H1 (cell line): ENCODE measurements around the gene TBX18. TPM values are rescaled to one million over a fixed set of nuclear protein-coding genes. Genes with fewer than 3 reads are reported as not detected.

Source experiments
- CTCF ChIA-PET: fragments of 300-600 bp; sonication (Branson Sonifier 250); formaldehyde crosslinking; loops from one replicate; lab custom pipeline; 2021; ENCODE audit not compliant: partially characterized antibody; lab: Charles Lee
- POLR2A ChIA-PET: fragments of 300-600 bp; sonication (Branson Sonifier 250); formaldehyde crosslinking; loops from one replicate; lab custom pipeline; 2021; ENCODE audit warnings: inconsistent platforms; ENCODE audit not compliant: partially characterized antibody; lab: Charles Lee
- DNase-seq, 2 experiments: peaks; one replicate each; pipeline versions ENCODE4 v3.0.0 to v3.0.0-alpha.2; 2010 to 2022; ENCODE audit warnings: low spot score in 2 of 2, low read depth in 1 of 2, mixed read lengths in 1 of 2
- FAIRE-seq: peaks from 2 replicates; lab custom pipeline; 2011; peaks lifted over from hg19 to GRCh38; lab: Jason Lieb, UNC
- H2AFZ ChIP-seq: 2 replicates; pipeline ENCODE4 v1.8.1; 2012; ENCODE audit warnings: low read length, inconsistent platforms
- H2AK5ac ChIP-seq: 2 replicates; pipeline ENCODE4 v1.6.1; 2013; ENCODE audit warnings: low read depth, low read length
- H2BK120ac ChIP-seq: replicated peaks from 2 replicates; pipeline ENCODE3; 2013; ENCODE audit warnings: low read depth, low read length, inconsistent platforms
- H2BK12ac ChIP-seq: 2 replicates; pipeline ENCODE4 v1.6.1; 2013; ENCODE audit warnings: low read depth, low read length
- H2BK15ac ChIP-seq: 2 replicates; pipeline ENCODE4 v1.6.1; 2013; ENCODE audit warnings: low read length
- H2BK20ac ChIP-seq: 2 replicates; pipeline ENCODE4 v1.6.1; 2013; ENCODE audit warnings: low read length
- H2BK5ac ChIP-seq: 2 replicates; pipeline ENCODE4 v1.6.1; 2013; ENCODE audit warnings: low read depth, low read length
- H3K14ac ChIP-seq: 2 replicates; pipeline ENCODE4 v1.6.1; 2013; ENCODE audit warnings: inconsistent platforms; ENCODE audit not compliant: insufficient read length
- H3K18ac ChIP-seq: 2 replicates; pipeline ENCODE4 v1.6.1; 2013; ENCODE audit warnings: low read length; ENCODE audit errors: extremely low read depth
- H3K23ac ChIP-seq: 2 replicates; pipeline ENCODE4 v1.6.1; 2013; ENCODE audit warnings: inconsistent platforms; ENCODE audit not compliant: insufficient read length
- H3K23me2 ChIP-seq: 2 replicates; pipeline ENCODE4 v1.6.1; 2013; ENCODE audit warnings: low read depth, low read length
- H3K27ac ChIP-seq: 2 replicates; pipeline ENCODE4 v1.6.1; 2011; ENCODE audit warnings: low read depth, low read length, inconsistent platforms
- H3K27me3 ChIP-seq, 4 experiments: replicated peaks in 1 of 4; 1 replicate in 1 of 4; 2 replicates in 3 of 4; pipeline versions ENCODE4 v1.6.1 to v1.8.1; 2011 to 2013; ENCODE audit warnings: low read length in 3 of 4, mild to moderate bottlenecking in 3 of 4, inconsistent platforms in 2 of 4, mixed read lengths in 2 of 4, moderate library complexity in 1 of 4; ENCODE audit not compliant: control insufficient read depth in 3 of 4, insufficient read depth in 3 of 4; ENCODE audit errors: extremely low read depth in 1 of 4
- H3K36me3 ChIP-seq, 4 experiments: 2 replicates each; pipeline versions ENCODE4 v1.6.1 to v1.8.1; 2011 to 2013; ENCODE audit warnings: mild to moderate bottlenecking in 4 of 4, low read length in 3 of 4, moderate library complexity in 2 of 4, control low read depth in 1 of 4, inconsistent platforms in 1 of 4; ENCODE audit not compliant: insufficient read depth in 4 of 4, control insufficient read depth in 2 of 4
- H3K4ac ChIP-seq: replicated peaks from 2 replicates; pipeline ENCODE3; 2013; ENCODE audit warnings: low read length, low read depth, mixed read lengths, inconsistent platforms; ENCODE audit not compliant: insufficient read length
- H3K4me1 ChIP-seq, 4 experiments: replicated peaks in 1 of 4; 1 replicate in 1 of 4; 2 replicates in 3 of 4; pipeline versions ENCODE4 v1.6.1 to v1.8.1; 2011 to 2013; ENCODE audit warnings: low read length in 3 of 4, inconsistent platforms in 2 of 4, mixed read lengths in 1 of 4; ENCODE audit not compliant: insufficient read depth in 4 of 4, control insufficient read depth in 3 of 4
- H3K4me2 ChIP-seq, 2 experiments: 2 replicates each; pipeline versions ENCODE4 v1.6.1 to v1.8.1; 2011 to 2013; ENCODE audit warnings: low read depth in 2 of 2, low read length in 2 of 2, control low read depth in 1 of 2, inconsistent platforms in 1 of 2, mild to moderate bottlenecking in 1 of 2; ENCODE audit not compliant: insufficient read depth in 1 of 2
- H3K4me3 ChIP-seq, 4 experiments: fragments of 200-600, 300-600 bp in 1 of 4; sonication (generic), shearing (Covaris generic), sonication (Bioruptor Twin) in 1 of 4; 2 replicates each; pipeline versions ENCODE4 v1.5.1 to v1.8.1; 2011 to 2016; ENCODE audit warnings: low read length in 4 of 4, low read depth in 3 of 4, control low read depth in 2 of 4, inconsistent platforms in 2 of 4, mild to moderate bottlenecking in 2 of 4, mixed read lengths in 1 of 4, moderate library complexity in 1 of 4; ENCODE audit not compliant: insufficient read depth in 2 of 4; ENCODE audit errors: extremely low read depth in 1 of 4
- H3K56ac ChIP-seq: replicated peaks from 2 replicates; pipeline ENCODE3; 2013; ENCODE audit warnings: low read depth, mild to moderate bottlenecking, mixed read lengths, low read length, inconsistent platforms; ENCODE audit not compliant: insufficient read length
- H3K79me1 ChIP-seq: 2 replicates; pipeline ENCODE4 v1.6.1; 2013; ENCODE audit warnings: low read depth, low read length, control low read depth
- H3K79me2 ChIP-seq, 2 experiments: 2 replicates each; pipeline versions ENCODE4 v1.6.1 to v1.8.1; 2012 to 2013; ENCODE audit warnings: low read length in 2 of 2, mild to moderate bottlenecking in 2 of 2, inconsistent platforms in 1 of 2; ENCODE audit not compliant: insufficient read depth in 2 of 2, control insufficient read depth in 1 of 2
- H3K9ac ChIP-seq, 4 experiments: replicated peaks in 1 of 4; 1 replicate in 1 of 4; 2 replicates in 3 of 4; pipeline versions ENCODE4 v1.6.1 to v1.8.1; 2011 to 2013; ENCODE audit warnings: low read depth in 3 of 4, low read length in 3 of 4, control low read depth in 2 of 4, mild to moderate bottlenecking in 2 of 4, moderate library complexity in 2 of 4, inconsistent platforms in 1 of 4; ENCODE audit errors: extremely low read depth in 1 of 4
- H3K9me3 ChIP-seq, 2 experiments: 2 replicates each; pipeline versions ENCODE4 v1.6.1 to v1.8.1; 2012 to 2013; ENCODE audit warnings: mild to moderate bottlenecking in 2 of 2, moderate library complexity in 2 of 2, control low read depth in 1 of 2, inconsistent platforms in 1 of 2, low read depth in 1 of 2, low read length in 1 of 2, mixed read lengths in 1 of 2; ENCODE audit not compliant: insufficient read depth in 2 of 2
- H4K20me1 ChIP-seq, 2 experiments: replicated peaks in 1 of 2; 2 replicates each; pipeline versions ENCODE3 to v1.8.1; 2011 to 2013; ENCODE audit warnings: inconsistent platforms in 2 of 2, low read length in 2 of 2, mild to moderate bottlenecking in 1 of 2; ENCODE audit not compliant: insufficient read depth in 2 of 2, control insufficient read depth in 1 of 2
- H4K5ac ChIP-seq: 2 replicates; pipeline ENCODE4 v1.6.1; 2013; ENCODE audit warnings: low read length, low read depth, mixed read lengths, inconsistent platforms; ENCODE audit not compliant: insufficient read length
- H4K8ac ChIP-seq: 2 replicates; pipeline ENCODE4 v1.8.0; 2013; ENCODE audit warnings: mild to moderate bottlenecking, moderate library complexity, low read length, inconsistent platforms; ENCODE audit not compliant: insufficient read depth; ENCODE audit errors: extremely low read depth
- H4K91ac ChIP-seq: replicated peaks from 2 replicates; pipeline ENCODE3; 2013; ENCODE audit warnings: low read length, mixed read lengths, inconsistent platforms; ENCODE audit not compliant: insufficient read length
- CBX8 ChIP-seq: fragments of 300-800, 300-1000 bp; sonication (generic); IDR thresholded peaks from 2 replicates; pipeline ENCODE4 v1.7.1; 2016; ENCODE audit warnings: low read depth, low read length, borderline replicate concordance
- CHD1 ChIP-seq: IDR thresholded peaks from 2 replicates; pipeline ENCODE4 v1.6.1; 2012; ENCODE audit warnings: low read depth, low read length, improper control_type of control experiment
- CHD2 ChIP-seq: IDR thresholded peaks from 2 replicates; pipeline ENCODE4 v1.6.1; 2012; ENCODE audit warnings: low read length, improper control_type of control experiment
- GTF2F1 ChIP-seq: IDR thresholded peaks from 2 replicates; pipeline ENCODE4 v1.6.1; 2012; ENCODE audit warnings: low read depth, low read length, improper control_type of control experiment, borderline replicate concordance
- KDM1A ChIP-seq: fragments of 200-600, 300-600 bp; sonication (generic); IDR thresholded peaks from 2 replicates; pipeline ENCODE4 v1.7.1; 2016; ENCODE audit warnings: mild to moderate bottlenecking, low read length, borderline replicate concordance
- NANOG ChIP-seq: IDR thresholded peaks from 2 replicates; pipeline ENCODE4 v1.6.1; 2011; ENCODE audit warnings: low read length, low read depth, mild to moderate bottlenecking, inconsistent platforms; ENCODE audit not compliant: insufficient read depth, poor library complexity, severe bottlenecking
- POLR2AphosphoS5 ChIP-seq: IDR thresholded peaks from 2 replicates; pipeline ENCODE4 v1.6.1; 2011; ENCODE audit warnings: low read depth, low read length
- POU5F1 ChIP-seq: IDR thresholded peaks from 2 replicates; pipeline ENCODE4 v1.6.1; 2011; ENCODE audit warnings: low read depth, mild to moderate bottlenecking, low read length, moderate library complexity
- SIN3A ChIP-seq, 2 experiments: IDR thresholded peaks in 1 of 2; conservative IDR thresholded peaks in 1 of 2; 2 replicates each; pipeline ENCODE4 v1.6.1; 2011 to 2012; ENCODE audit warnings: low read length in 2 of 2, improper control_type of control experiment in 1 of 2, low read depth in 1 of 2, mild to moderate bottlenecking in 1 of 2
- SIX5 ChIP-seq: IDR thresholded peaks from 2 replicates; pipeline ENCODE4 v1.6.1; 2011; ENCODE audit warnings: mild to moderate bottlenecking, low read depth, low read length
- TAF7 ChIP-seq: optimal IDR thresholded peaks from 2 replicates; pipeline ENCODE3; 2011; ENCODE audit warnings: low read depth, mild to moderate bottlenecking, inconsistent platforms, low read length, moderate library complexity, borderline replicate concordance
- ZNF274 ChIP-seq: IDR thresholded peaks from 2 replicates; pipeline ENCODE4 v1.7.0; 2012; ENCODE audit warnings: low read length, borderline replicate concordance; ENCODE audit errors: extremely low read depth
- WGBS, 2 experiments: shearing (Covaris generic) in 1 of 2; methylation state at CpG; one replicate each; pipeline versions ENCODE4 v1.1.6 to v1.1.7; 2013 to 2015; ENCODE audit warnings: low lambda C conversion rate in 2 of 2, mixed read lengths in 2 of 2, inconsistent platforms in 1 of 2, low coverage in 1 of 2, missing lambda C conversion rate in 1 of 2; ENCODE audit not compliant: insufficient replicate concordance in 2 of 2, insufficient coverage in 1 of 2, insufficient read length in 1 of 2; ENCODE audit errors: extremely low coverage in 1 of 2, missing lambda C conversion rate in 1 of 2; 5-methylcytosine and 5-hydroxymethylcytosine counted together
- polyA plus RNA-seq, 7 experiments: library from polyadenylated mRNA; depleted of rRNA in 3 of 7; stranded (reverse) in 5 of 7; unstranded in 2 of 7; fragments of >200 nt in 5 of 7; fragments of 200-250 nt in 2 of 7; gene quantifications; 1 replicate in 5 of 7; 2 replicates in 1 of 7; 4 replicates in 1 of 7; pipeline versions ENCODE4 v1.2.1 to v1.2.3, GENCODE V29; 2011 to 2013; ENCODE audit warnings: missing spikeins in 2 of 7, mixed read lengths in 2 of 7
- total RNA-seq: library from RNA; stranded (reverse); fragmentation: NEBNext Ultra II Directional; extraction: Animal tissue kit (Norgen Biotek cat#: 25700); gene quantifications from 2 replicates; pipeline ENCODE4 v1.2.1, GENCODE V29; 2021

Gene TBX18
- total and polyA plus RNA-seq, 2 of the 8 experiments (the other 6 are each of a cell fraction or from before 2014, with no cell fraction given): 0.02 TPM; not detected in 1

DNA sequence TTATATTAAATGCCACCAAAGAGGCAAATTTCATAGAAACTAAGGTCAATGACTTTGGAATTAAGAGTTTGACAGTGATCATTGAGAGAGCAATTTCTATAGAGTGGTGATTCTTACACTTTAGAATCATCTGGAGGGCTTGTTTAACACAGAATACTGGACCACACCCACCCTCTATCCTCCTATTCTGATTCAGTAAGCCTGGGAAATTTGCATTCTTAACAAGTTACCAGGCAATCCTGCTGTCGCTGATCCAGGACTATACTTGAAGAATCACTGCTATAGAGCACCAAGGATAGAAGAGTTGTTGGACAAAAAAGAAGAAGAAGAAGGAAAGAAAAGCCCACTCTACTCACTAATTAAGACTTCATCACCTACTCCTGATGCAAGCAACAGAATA, 21.3 kb upstream of the TBX18 start:
- CTCF ChIA-PET: no interaction called here
- no peak for DNase-seq

More for the DNA sequence above, 21.3 kb upstream of the TBX18 start:
- Histone ChIP-seq H4K20me1 (no peaks in the 10 kb centered on the region), H3K9ac (no peak overlapping the region), H4K8ac (no peak overlapping the region), H2BK15ac (no peak overlapping the region), H3K56ac (no peak overlapping the region), H2AK5ac (no peak overlapping the region), H3K36me3 (no peaks in the 10 kb centered on the region), H3K23me2 (peaks cover 3% of the 10 kb centered on the region; the same call in 1 of the 2 replicates), H3K27ac (no peak overlapping the region), H4K91ac (no peak overlapping the region), H2BK20ac (no peak overlapping the region), H3K4ac (no peak overlapping the region), H3K79me2 (no peaks in the 10 kb centered on the region), H3K9me3 (no peaks in the 10 kb centered on the region), H3K18ac (no peak overlapping the region), H3K79me1 (no peaks in the 10 kb centered on the region), H3K23ac (no peak overlapping the region), H2BK120ac (no peak overlapping the region), H3K4me1 (no peaks in the 10 kb centered on the region), H3K4me2 (no peak overlapping the region), H2AFZ (no peak overlapping the region), H2BK5ac (no peak overlapping the region), H2BK12ac (no peak overlapping the region), H3K14ac (no peak overlapping the region), H3K4me3 (no peak overlapping the region), H3K27me3 (no peaks in the 10 kb centered on the region), H4K5ac (no peak overlapping the region)
- FAIRE-seq: no peak
- WGBS, 2 experiments: 18% methylated on average over 1 of the region's 1 CpG; no CpG with 5 or more reads in 1 of the 2 experiments
- POLR2A ChIA-PET: no interaction called here
- TF ChIP-seq CHD1 (no peak), ZNF274 (no peak), CHD2 (no peak), POU5F1 (no peak), POLR2AphosphoS5 (no peak), KDM1A (no peak), GTF2F1 (no peak), SIN3A (conservative IDR thresholded peaks at IDR 0.05 in 1 of 2, IDR thresholded peaks at IDR 0.05 in 1 of 2; ENCODE audit: low read depth in 1 of 2, low read length in 2 of 2) (no peak), SIX5 (no peak), CBX8 (no peak), TAF7 (no peak), NANOG (no peak)
